ENCODE measurements around the gene TRAM2. TPM values are rescaled to one million over a fixed set of nuclear protein-coding genes. Genes with fewer than 3 reads are reported as not detected.
A peak's percentile ranks its signal among the peaks of the same experiment; 100 is the strongest.

TRAM2 gene
- total and polyA plus RNA-seq, 3 donors from 2014 or later: 21.1 to 34.7 (median 26.1) TPM

DNA sequence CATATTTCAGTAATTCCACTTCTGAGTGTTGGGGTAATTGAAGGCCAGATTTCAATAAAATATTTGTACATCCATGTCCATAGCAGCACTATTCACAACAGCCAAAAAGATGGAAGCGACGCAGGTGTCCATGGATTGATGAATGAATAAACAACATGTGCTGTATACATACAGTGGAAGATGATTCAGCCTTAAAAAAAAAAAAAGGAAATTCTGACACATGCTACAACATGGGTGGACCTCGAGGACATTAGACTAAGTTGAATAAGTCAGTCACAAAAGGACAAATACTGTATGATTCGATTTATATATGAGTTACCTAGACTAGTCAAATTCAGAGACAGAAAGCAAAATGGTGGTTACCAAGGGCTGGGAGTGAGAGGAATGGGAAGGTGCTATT is 57.2 kb downstream of the TRAM2 start:
- no peak for DNase-seq
- H3K27ac ChIP-seq: no peak overlapping the region
- TF ChIP-seq, protein P1, sequence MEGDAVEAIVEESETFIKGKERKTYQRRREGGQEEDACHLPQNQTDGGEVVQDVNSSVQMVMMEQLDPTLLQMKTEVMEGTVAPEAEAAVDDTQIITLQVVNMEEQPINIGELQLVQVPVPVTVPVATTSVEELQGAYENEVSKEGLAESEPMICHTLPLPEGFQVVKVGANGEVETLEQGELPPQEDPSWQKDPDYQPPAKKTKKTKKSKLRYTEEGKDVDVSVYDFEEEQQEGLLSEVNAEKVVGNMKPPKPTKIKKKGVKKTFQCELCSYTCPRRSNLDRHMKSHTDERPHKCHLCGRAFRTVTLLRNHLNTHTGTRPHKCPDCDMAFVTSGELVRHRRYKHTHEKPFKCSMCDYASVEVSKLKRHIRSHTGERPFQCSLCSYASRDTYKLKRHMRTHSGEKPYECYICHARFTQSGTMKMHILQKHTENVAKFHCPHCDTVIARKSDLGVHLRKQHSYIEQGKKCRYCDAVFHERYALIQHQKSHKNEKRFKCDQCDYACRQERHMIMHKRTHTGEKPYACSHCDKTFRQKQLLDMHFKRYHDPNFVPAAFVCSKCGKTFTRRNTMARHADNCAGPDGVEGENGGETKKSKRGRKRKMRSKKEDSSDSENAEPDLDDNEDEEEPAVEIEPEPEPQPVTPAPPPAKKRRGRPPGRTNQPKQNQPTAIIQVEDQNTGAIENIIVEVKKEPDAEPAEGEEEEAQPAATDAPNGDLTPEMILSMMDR (IDR thresholded peaks at IDR 0.05): no peak
- TF ChIP-seq POLR2A (IDR thresholded peaks at IDR 0.05): no peak
- H3K27me3 ChIP-seq: no peaks in the 10 kb centered on the region
- intact Hi-C loops (cut with DNase I; ENCODE audit: low total_unique reads): loop anchor here (10.0 kb wide), 1 partner anchor 55 kb away; the partner anchor contains the start of gene TRAM2
- WGBS, 2 donors: 94 to 96% methylated on average over 4 of the region's 4 CpGs
- H3K4me3 ChIP-seq: no peak overlapping the region
- H3K9me3 ChIP-seq: no peaks in the 10 kb centered on the region
- H3K4me1 ChIP-seq: peaks cover 49% of the 10 kb centered on the region
- no peaks in the 10 kb centered on the region for H3K36me3 ChIP-seq (ENCODE audit: low read depth, missing control alignments)

DNA sequence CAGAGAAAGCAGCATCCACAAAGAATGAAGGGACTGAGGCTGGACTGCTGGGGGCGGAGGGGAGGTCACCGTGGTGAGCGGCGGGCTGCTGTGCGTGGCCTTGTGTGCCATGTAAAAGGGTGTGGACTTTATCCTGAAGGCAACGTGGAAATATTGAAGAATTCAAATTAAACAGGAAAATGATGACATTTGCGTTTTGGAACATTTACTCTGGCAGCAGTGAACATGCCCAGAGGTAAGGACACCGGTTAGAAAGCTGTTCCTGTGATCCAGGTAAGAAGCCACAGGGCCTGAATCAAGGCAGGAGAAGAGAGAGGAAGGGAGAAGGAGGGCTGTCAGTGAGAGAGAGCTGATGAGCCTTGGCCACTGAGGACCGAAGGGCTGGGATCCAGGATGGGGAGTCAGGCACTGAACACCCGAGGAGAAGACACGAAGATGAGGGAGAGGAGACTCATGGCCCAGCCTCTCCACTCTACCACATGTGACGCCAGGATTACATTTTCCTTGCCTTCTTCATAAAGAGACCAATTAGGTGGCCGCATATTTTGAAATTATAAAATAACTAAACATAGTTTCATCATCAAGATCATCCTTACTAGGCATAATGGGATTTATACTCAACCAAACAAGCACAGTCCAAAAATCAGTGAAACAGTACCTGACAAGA is 58.4 kb downstream of the TRAM2 start:
- Histone ChIP-seq H3K36me3 (ENCODE audit: low read depth, missing control alignments) (no peaks in the 10 kb centered on the region), H3K27ac (peak overlapping the region; percentile 79 to 87), H3K4me3 (no peak overlapping the region), H3K27me3 (no peaks in the 10 kb centered on the region), H3K9me3 (no peaks in the 10 kb centered on the region), H3K4me1 (peaks cover 61% of the 10 kb centered on the region)
- TF ChIP-seq POLR2A (IDR thresholded peaks at IDR 0.05): no peak
- TF ChIP-seq, protein P1 (IDR thresholded peaks at IDR 0.05): no peak
- 59 to 65% methylated on average over 13 of the region's 13 CpGs for WGBS, 2 donors
- no peak for DNase-seq
- intact Hi-C loops (cut with DNase I; ENCODE audit: low total_unique reads): loop anchor here (10.0 kb wide), 1 partner anchor 56 kb away; the partner anchor contains the start of gene TRAM2

DNA sequence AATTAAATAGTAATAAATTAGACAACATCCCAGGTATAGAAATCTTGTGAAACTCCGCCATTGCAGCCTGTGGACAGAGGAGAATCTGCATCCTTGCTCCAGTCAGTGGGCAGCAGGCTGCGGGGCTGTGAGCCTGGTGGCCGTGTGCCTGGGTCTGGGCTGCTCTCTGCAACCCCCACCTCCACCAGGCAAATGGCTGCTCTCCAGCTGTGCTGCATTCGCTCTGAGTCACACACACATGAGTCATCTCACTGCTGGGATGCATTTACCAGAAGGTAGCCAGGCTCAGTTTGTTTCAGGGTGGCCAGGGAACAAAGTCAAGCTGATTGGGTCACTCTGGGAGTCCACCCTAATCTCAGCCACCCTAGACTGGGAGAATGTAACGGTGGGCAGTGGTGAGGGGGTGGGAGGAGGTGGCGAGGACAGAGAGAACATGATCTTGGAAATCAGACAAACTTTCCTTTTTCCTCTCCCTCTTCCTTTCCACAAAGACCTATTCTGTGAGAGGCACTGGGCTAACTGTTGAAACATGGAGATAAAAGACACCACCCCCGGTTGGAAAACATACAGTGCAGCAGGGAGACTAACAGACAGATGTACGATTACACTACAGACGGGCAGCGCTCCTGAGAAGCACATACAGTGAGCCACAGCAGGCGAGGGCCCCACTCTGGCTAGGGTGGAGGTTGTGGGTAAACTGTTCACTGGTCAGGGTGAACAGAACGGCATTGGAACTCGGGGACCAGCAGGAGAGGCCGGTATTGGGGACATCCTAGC is 59.2 kb downstream of the TRAM2 start:
- TF ChIP-seq POLR2A (IDR thresholded peaks at IDR 0.05): no peak
- TF ChIP-seq, protein P1 (IDR thresholded peaks at IDR 0.05): no peak
- 32 to 58% methylated on average over 13 to 14 of the region's 14 CpGs for WGBS, 2 donors
- intact Hi-C loops (cut with DNase I; ENCODE audit: low total_unique reads): loop anchor here (10.0 kb wide), 1 partner anchor 57 kb away; the partner anchor contains the start of gene TRAM2
- H3K4me3 ChIP-seq: no peak overlapping the region
- no peaks in the 10 kb centered on the region for H3K27me3 ChIP-seq
- H3K9me3 ChIP-seq: no peaks in the 10 kb centered on the region
- H3K36me3 ChIP-seq (ENCODE audit: low read depth, missing control alignments): no peaks in the 10 kb centered on the region
- H3K27ac ChIP-seq: peak overlapping the region; percentile 79 to 87
- peaks cover 64% of the 10 kb centered on the region for H3K4me1 ChIP-seq
- DNase-seq: peak; percentile 90

DNA sequence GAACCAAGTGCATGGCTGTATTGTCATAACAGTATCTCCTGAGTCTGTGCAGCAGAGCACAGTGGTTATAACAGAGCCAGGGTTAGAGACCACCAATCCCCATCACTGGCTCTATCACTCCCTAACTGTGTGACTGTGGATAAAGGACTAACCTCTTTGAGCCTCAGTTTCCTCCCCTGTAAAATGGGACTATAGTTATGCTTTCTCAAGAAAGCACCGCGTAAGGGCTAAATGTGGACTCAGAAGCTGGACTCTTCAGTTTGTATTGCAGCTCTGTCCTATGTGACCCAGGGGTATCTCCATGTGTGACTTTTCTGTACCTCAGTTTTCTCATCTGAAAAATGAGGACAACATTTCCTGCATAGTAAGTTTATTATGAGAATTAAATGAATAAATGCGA is 59.9 kb downstream of the TRAM2 start:
- Histone ChIP-seq H3K4me1 (peaks cover 66% of the 10 kb centered on the region), H3K9me3 (no peaks in the 10 kb centered on the region), H3K4me3 (no peak overlapping the region), H3K36me3 (ENCODE audit: low read depth, missing control alignments) (no peaks in the 10 kb centered on the region), H3K27me3 (no peaks in the 10 kb centered on the region), H3K27ac (no peak overlapping the region)
- intact Hi-C loops (cut with DNase I; ENCODE audit: low total_unique reads): loop anchor here (10.0 kb wide), 1 partner anchor 58 kb away; the partner anchor contains the start of gene TRAM2
- 93 to 96% methylated on average over 3 of the region's 3 CpGs for WGBS, 2 donors
- no peak for DNase-seq
- TF ChIP-seq, protein P1 (IDR thresholded peaks at IDR 0.05): no peak
- no peak for TF ChIP-seq POLR2A (IDR thresholded peaks at IDR 0.05)

Data from testis (tissue), 3 donors.